ENCODE measurements around the gene NEURL1B.
A peak's percentile ranks its signal among the peaks of the same experiment; 100 is the strongest.

Gene NEURL1B

GRCh38 chr5:172694541-172694940 lies 53.5 kb downstream of the NEURL1B start:
- no peak for TF ChIP-seq CTCF (IDR thresholded peaks at IDR 0.05)
- Histone ChIP-seq H3K4me3 (no peak overlapping the region), H3K27ac (peak overlapping the region; percentile 51 to 87)
- no peak for DNase-seq (ENCODE audit: low spot score)

- Histone ChIP-seq H3K4me3 (no peak overlapping the region), H3K27ac (peak overlapping the region; percentile 51 to 87)
- TF ChIP-seq CTCF (IDR thresholded peaks at IDR 0.05): no peak
- DNase-seq (ENCODE audit: low spot score): no peak
Observed at GRCh38 chr5:172695232-172696054, 54.4 kb downstream of the NEURL1B start.

GRCh38 chr5:172696171-172696849 lies 55.2 kb downstream of the NEURL1B start:
- H3K4me3 ChIP-seq: peak overlapping the region; percentile 79
- TF ChIP-seq CTCF (IDR thresholded peaks at IDR 0.05): no peak
- DNase-seq (ENCODE audit: low spot score): peak; percentile 90
- H3K27ac ChIP-seq: peak overlapping the region; percentile 51 to 87

- peak; percentile 87 for TF ChIP-seq CTCF (IDR thresholded peaks at IDR 0.05)
- peak; percentile 93 for DNase-seq (ENCODE audit: low spot score)
- H3K27ac ChIP-seq: peak overlapping the region; percentile 51 to 87
- peak overlapping the region; percentile 79 for H3K4me3 ChIP-seq
Observed at GRCh38 chr5:172697123-172698121, 56.4 kb downstream of the NEURL1B start.

- no peak for DNase-seq (ENCODE audit: low spot score)
- Histone ChIP-seq H3K4me3 (no peak overlapping the region), H3K27ac (no peak overlapping the region)
Observed at GRCh38 chr5:172699423-172699822, 58.4 kb downstream of the NEURL1B start.

More at GRCh38 chr5:172699423-172699822, 58.4 kb downstream of the NEURL1B start:
- no peak for TF ChIP-seq CTCF (IDR thresholded peaks at IDR 0.05)

All from coronary artery (tissue), 2 donors.